HG02973 (cell line): ENCODE measurements around the gene SBSN.
A peak's percentile ranks its signal among the peaks of the same experiment; 100 is the strongest.

Experiments used
- ATAC-seq: cut with Tn5 transposase; IDR thresholded peaks from one replicate; pipeline ENCODE4 v1.9.1; 2021; ENCODE audit warnings: moderate library complexity; ENCODE audit not compliant: unreplicated experiment

Gene SBSN

GRCh38 chr19:35555301-35556005, 27.3 kb upstream of the SBSN start:
- no peak for ATAC-seq

- no peak for ATAC-seq
Observed at GRCh38 chr19:35554076-35554475, 26.0 kb upstream of the SBSN start.

- no peak for ATAC-seq
Observed at GRCh38 chr19:35553385-35554000, 25.4 kb upstream of the SBSN start.

- ATAC-seq: no peak
Observed at GRCh38 chr19:35552534-35553384, 24.6 kb upstream of the SBSN start.

- no peak for ATAC-seq
Observed at GRCh38 chr19:35551091-35551810, 23.1 kb upstream of the SBSN start.

- ATAC-seq: no peak
Observed at GRCh38 chr19:35549879-35550523, 21.9 kb upstream of the SBSN start.

- ATAC-seq: no peak
Observed at GRCh38 chr19:35549174-35549788, 21.2 kb upstream of the SBSN start.

GRCh38 chr19:35546532-35546931, 18.4 kb upstream of the SBSN start:
- ATAC-seq: no peak

GRCh38 chr19:35545855-35546381, 17.8 kb upstream of the SBSN start:
- peak; percentile 30 for ATAC-seq

- ATAC-seq: peak; percentile 71
Observed at GRCh38 chr19:35545001-35545854, 17.1 kb upstream of the SBSN start, which contains the start of gene TMEM147. TSS of gene TMEM147 (plus strand) at chr19:35545626. CDS start at chr19:35545740, 114 bp downstream.

- ATAC-seq: no peak
Observed at GRCh38 chr19:35544110-35544802, 16.1 kb upstream of the SBSN start.

GRCh38 chr19:35543280-35544109, 15.4 kb upstream of the SBSN start:
- no peak for ATAC-seq

- ATAC-seq: no peak
Observed at GRCh38 chr19:35542209-35542608, 14.1 kb upstream of the SBSN start.

- no peak for ATAC-seq
Observed at GRCh38 chr19:35540356-35540927, 12.3 kb upstream of the SBSN start.

- no peak for ATAC-seq
Observed at GRCh38 chr19:35539850-35540249, 11.7 kb upstream of the SBSN start.

GRCh38 chr19:35539314-35539713, 11.2 kb upstream of the SBSN start:
- ATAC-seq: no peak

- no peak for ATAC-seq
Observed at GRCh38 chr19:35534803-35535480, 6.8 kb upstream of the SBSN start.
